GM19397 (cell line): Measurements from ENCODE around the gene PIK3CD.

Experiments
- ATAC-seq: cut with Tn5 transposase; IDR thresholded peaks from one replicate; pipeline ENCODE4 v1.9.1; 2021; ENCODE audit warnings: mild to moderate bottlenecking, moderate library complexity; ENCODE audit not compliant: unreplicated experiment

The PIK3CD gene

DNA sequence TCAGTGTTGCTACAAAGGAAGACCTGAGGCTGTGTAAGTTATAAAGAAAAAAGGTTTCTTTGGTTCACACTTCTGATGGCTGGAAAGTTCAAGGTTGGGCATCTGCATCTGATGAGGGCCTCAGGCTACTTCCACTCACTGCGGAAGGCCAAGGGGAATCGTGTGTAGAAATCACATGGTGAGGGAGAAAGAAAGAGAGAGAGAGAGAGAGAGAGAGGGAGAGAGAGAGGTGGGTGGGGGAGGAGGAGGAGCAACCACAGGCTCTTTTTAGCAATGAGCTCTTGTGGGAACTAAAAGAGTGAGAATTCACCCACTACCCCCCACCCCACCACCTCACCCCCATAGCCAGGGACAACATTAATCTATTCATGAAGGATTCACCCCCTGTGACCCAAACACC, 112.4 kb downstream of the PIK3CD start:
- no peak for ATAC-seq

DNA sequence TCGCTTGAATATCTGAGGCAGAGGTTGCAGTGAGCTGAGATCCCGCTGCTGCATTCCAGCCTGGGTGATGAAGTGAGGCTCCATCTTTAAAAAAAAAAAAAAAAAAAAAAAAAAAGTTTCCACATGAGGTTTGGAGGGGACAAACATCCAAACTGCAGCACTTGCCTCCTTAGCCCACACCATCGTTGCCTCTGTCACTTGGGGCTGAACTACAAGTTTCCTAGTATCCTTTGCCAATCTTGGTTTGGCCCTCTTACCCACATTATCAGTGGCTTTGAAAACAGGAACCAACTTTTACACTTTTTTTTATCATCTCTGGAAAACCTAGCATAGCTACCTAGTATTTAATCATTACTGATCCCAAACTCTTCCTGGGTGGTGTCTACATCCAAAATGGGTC, 113.0 kb downstream of the PIK3CD start:
- ATAC-seq, result no peak

DNA sequence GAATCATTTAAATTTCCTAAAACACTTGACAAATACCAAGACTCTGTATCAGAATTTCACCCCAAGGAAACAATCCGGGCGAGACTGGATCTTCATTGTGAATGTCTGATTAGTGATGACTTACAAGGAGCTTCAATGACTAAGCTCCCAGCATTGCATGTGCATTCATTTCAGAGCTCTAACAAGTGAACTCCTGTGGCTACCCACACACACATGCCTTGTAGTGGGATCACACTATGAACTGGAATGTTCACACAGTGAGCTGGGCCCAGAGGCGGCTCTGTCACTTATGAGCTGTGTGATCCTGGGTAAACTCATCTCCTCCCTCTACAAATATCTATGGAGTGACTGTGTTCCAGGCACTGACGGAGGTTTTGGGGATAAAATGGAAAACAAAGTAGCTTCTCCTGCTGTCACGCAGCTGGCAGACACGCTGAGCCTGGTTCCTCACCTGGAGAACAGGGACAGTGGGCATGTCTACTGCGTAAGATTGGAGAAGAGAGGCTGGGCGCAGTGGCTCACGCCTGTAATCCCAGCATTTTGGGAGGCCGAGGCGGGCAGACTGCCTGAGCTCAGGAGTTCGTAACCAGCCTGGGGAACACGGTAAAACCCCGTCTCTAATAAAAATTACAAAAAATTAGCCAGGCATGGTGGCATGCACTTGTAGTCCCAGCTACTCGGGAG, 115.4 kb downstream of the PIK3CD start:
- ATAC-seq, result no peak

DNA sequence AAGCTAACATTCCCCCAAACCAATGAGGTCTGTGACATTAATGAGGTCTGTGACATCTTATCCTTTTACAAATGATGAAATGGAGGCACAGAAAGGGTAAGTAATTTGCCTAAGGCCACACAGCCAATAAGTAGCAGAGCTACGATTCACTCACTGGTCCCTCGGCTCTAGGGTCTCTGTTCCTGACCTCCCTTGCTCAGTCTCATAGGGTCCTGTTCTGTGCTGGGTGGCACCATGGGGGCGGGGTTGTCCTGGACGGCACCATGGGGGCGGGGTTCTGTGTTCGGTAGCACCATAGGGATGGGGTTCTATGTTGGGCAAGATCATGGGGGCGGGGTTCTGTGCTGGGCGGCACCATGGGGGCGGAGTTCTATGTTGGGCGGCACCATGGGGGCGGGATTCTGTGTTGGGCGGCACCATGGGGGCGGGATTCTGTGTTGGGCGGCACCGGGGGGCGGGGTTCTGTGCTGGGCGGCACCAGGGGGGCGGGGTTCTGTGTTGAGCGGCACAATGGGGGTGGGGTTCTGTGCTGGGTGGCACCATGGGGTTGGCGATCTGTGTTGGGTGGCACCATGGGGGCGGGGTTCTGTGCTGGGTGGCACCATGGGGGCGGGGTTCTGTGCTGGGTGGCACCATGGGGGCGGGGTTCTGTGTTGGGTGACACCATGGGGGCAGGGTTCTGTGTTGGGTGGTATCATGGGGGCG, 116.6 kb downstream of the PIK3CD start:
- ATAC-seq, result no peak

DNA sequence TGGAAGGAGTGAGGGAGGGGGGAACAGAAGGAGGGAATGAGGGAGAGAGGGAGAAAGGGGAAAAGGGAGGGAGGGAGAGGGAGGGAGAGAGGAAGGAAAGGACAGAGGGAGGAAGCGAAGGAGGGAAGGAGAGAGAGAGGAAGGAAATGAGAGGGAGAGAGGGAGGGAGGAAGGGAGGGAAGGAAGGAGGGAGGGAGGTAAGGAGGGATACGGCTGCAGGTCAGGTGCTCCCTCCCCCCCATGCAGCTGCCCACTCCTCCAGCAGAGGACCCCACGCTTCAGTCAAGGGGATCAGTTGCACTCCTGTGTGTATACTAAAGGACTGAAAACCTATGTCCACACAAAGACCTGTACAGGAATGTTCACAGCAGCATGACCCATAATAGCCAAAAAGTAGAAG, 117.5 kb downstream of the PIK3CD start:
- ATAC-seq, result no peak

DNA sequence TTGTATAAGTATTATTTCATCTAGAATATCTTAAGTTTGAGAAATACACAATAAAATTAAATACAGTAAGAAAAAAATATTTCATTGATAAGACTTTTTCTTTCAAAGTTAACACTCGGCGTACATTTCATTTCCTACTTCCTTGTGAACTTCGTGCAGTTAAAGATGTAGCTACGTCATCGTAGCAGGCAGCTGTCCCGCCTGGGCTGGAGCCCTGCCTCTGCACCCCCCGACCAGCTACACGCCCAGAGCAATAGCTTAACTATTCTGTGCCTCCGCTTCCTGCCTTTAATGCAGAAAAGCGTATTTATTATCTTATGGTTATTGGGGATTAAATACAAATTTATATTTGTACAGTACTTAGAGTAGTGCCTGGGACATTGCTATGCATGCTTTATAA, 118.8 kb downstream of the PIK3CD start:
- ATAC-seq, result no peak

DNA sequence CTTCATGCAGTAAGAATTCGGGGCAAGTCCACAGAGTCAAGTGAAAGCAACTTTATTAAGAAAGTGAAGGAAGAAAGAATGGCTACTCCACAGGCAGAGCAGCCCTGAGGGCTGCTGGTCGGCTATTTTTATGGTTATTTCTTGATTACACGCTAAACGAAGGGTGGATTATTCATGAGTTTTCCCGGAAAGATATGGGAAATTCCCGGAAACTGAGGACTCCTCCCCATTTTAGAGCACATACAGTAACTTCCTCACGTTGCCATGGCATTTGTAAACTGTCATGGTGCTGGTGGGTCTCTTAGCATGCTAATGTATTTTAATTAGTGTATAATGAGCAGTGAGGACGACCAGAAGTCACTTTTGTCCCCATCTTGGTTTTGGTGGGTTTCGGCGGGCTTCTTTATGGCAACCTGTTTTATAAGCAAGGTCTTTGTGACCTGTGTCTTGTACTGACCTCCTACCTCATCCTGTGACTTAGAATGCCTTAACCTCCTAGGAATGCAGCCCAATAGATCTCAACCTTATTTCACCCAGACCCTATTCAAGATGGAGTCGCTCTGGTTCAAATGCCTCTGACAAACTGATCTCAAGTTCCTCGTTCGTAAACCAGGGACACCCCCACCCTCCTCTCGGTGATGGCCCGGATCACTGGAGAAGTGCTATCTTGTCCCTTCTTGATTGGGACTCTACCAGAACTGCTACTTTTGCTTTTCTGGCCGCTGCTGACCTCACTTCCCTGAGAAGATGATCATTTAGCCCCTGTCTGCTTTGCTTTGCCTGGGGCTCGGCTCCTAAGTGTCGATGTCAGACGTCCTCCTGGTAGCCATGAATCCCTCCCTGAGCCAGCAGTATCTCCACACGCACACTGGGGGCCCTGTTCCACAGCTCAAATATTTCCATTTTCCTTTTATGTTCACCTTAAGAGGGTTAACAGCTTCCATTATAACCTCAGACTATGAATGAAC, 123.5 kb downstream of the PIK3CD start:
- ATAC-seq, result no peak

DNA sequence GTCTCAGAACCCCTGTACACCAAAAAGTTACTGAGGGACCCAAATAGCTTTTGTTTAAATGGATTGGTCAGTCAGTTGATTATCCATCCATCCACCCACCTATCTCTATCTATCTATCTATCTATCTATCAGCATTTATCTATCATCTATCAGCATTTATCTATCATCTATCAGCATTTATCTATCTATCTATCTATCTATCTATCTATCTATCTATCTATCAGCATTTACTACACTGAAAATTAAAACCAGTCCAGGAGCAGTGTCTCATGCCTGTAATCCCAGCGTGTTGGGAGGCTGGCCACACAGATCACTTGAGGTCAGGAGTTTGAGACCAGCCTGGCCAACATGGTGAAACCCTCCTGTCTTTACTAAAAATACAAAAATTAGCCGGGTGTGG, 125.2 kb downstream of the PIK3CD start:
- ATAC-seq, result no peak
